Adrenal gland (tissue), 12 donors: Measurements from ENCODE around the gene FNDC11. TPM values are rescaled to one million over a fixed set of nuclear protein-coding genes. Genes with fewer than 3 reads are reported as not detected.

ENCODE experiments used
- DNase-seq, 7 donors: peaks; one replicate each; pipeline ENCODE4 v3.0.0-alpha.2; 2019 to 2020
- H3K27ac ChIP-seq, 5 donors: fragments of 200-600 bp; sonication (generic) in 4 of 5; 1 replicate in 3 of 5; 2 replicates in 2 of 5; pipeline versions ENCODE4 v1.5.1 to v1.8.0; 2016 to 2020; ENCODE audit warnings: mild to moderate bottlenecking in 1 of 5
- H3K27me3 ChIP-seq: fragments of 200-600 bp; 2 replicates; pipeline ENCODE4 v1.8.0; 2021
- H3K36me3 ChIP-seq, 2 donors: fragments of 200-600 bp; replicated peaks in 1 of 2; 1 replicate in 1 of 2; 2 replicates in 1 of 2; pipeline versions ENCODE4 v1.5.1 to v1.8.0; 2018 to 2022
- H3K4me1 ChIP-seq, 2 donors: fragments of 200-600 bp; replicated peaks in 1 of 2; 1 replicate in 1 of 2; 2 replicates in 1 of 2; pipeline versions ENCODE4 v1.5.1 to v1.8.0; 2018 to 2021
- H3K4me3 ChIP-seq, 4 donors: fragments of 200-600 bp; sonication (generic) in 3 of 4; one replicate each; pipeline ENCODE4 v1.5.1; 2016 to 2018
- H3K9me3 ChIP-seq, 3 donors: fragments of 200-600 bp; sonication (generic) in 1 of 3; replicated peaks in 1 of 3; 1 replicate in 2 of 3; 2 replicates in 1 of 3; pipeline versions ENCODE4 v1.5.1 to v1.8.0; 2016 to 2021
- CTCF ChIP-seq, 6 experiments: fragments of 450-650 bp in 4 of 6; fragments of 200-600 bp in 2 of 6; sonication (generic) in 1 of 6; IDR thresholded peaks; 1 replicate in 5 of 6; 2 replicates in 1 of 6; pipeline versions ENCODE4 v1.5.1 to v1.8.0; 2016 to 2021; ENCODE audit warnings: antibody characterized with exemption in 6 of 6, mild to moderate bottlenecking in 2 of 6, moderate library complexity in 1 of 6
- POLR2A ChIP-seq, 2 donors: fragments of 450-650 bp; IDR thresholded peaks; one replicate each; pipeline ENCODE4 v1.6.1; 2017; ENCODE audit warnings: antibody characterized with exemption in 2 of 2, mild to moderate bottlenecking in 2 of 2, moderate library complexity in 1 of 2
- WGBS, 4 donors: extraction: QIAGEN DNeasy Blood & Tissue Kit in 2 of 4; methylation state at CpG; one replicate each; pipeline versions ENCODE4 v1.1.5 to v1.1.7; 2013 to 2017; 5-methylcytosine and 5-hydroxymethylcytosine counted together
- intact Hi-C, 2 donors: fragments of 100-400 bp; cut with DNase I; formaldehyde crosslinking; loops; one replicate each; pipeline versions ENCODE4 v1.14.1 to v1.15.0; 2022 to 2023
- polyA plus RNA-seq, 3 donors: library from polyadenylated mRNA; stranded (reverse); fragments of 200-250 nt in 2 of 3; fragments of 350-450 nt in 1 of 3; fragmentation: Illumina TruSeq in 1 of 3; extraction: RNeasy Lipid Tissue Mini Kit (QIAGEN cat#74804) in 1 of 3; gene quantifications; one replicate each; pipeline ENCODE4 v1.2.3, GENCODE V29; 2013 to 2014
- total RNA-seq, 9 donors: library from RNA; depleted of rRNA in 4 of 9; stranded (reverse); fragments of >200 nt in 4 of 9; fragments of 120-200 nt in 1 of 9; fragmentation: NEBNext Ultra II Directional in 1 of 9; extraction: Animal tissue kit (Norgen Biotek cat#: 25700) in 1 of 9; gene quantifications; one replicate each; pipeline versions ENCODE4 v1.1.0 to v1.2.4, GENCODE V29; 2013 to 2023
- donor health status: healthy with polysubstance abuse.
- donor health status: Bipolar disorder and iron deficiency.
- donor health status: DM: yes; HTN: yes; CAD: no.
- donor health status: DM: no; HTN: no; CAD: no.
- donor health status: DM: no; HTN: no; CAD: no.
- donor health status: DM: yes; HTN: yes; CAD: no.

FNDC11 gene
- total and polyA plus RNA-seq, 12 donors = 0.20 to 0.83 (median 0.43) TPM; not detected in 4

DNA sequence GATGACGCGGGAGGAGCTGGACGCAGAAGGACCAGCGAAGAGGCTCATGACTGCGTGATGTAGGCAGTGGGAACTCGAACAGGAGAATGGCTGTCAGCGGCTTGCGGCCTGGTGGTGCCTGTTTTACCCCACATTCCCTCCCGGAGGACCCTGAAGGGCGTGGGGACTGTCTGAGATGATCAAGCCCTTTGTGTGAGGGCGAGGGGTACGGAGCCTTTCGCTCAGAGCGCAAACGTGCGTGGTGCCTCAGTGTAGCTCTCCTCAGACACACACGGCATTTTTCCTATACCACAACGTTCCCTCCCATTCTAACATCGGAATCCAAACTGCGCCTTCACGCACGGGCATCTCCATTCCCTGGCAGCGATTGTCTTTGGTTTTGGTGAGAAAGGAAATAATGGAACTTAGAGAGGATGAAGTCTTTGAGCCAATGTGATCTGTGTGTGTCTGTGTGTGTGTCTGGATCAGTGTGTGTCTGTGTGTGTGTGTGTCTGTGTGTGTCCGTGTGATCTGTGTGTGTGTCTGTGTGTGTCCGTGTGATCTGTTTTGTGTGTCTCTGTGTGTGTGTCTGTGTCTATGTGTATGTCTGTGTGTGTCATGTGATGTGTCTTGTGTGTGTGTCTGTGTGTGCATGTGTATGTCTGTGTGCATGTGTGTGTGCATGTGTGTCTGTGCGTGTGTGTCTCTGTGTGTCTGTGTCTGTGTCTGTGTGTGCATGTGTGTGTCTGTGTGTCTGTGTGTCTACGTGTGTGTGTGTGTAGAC lies 22.1 kb upstream of the FNDC11 start:
- Histone ChIP-seq H3K4me3 (no peak overlapping the region), H3K9me3 (no peaks in the 10 kb centered on the region), H3K4me1 (no peaks in the 10 kb centered on the region), H3K36me3 (no peaks in the 10 kb centered on the region), H3K27me3 (peaks cover 7% of the 10 kb centered on the region), H3K27ac (no peak overlapping the region)
- no peak for DNase-seq
- intact Hi-C loops = loop anchor here in 1 of 2 donors (10.0 kb wide), 1 partner anchor 333 kb away; the partner anchor contains the start of genes ABHD16B and TPD52L2
- WGBS, 4 donors = 76 to 82% (median 79%) methylated on average over 25 to 27 of the region's 27 CpGs
- TF ChIP-seq CTCF (IDR thresholded peaks at IDR 0.05) = no peak
- TF ChIP-seq POLR2A (IDR thresholded peaks at IDR 0.05) = no peak

GRCh38 chr20:63532449-63532971 lies 21.4 kb upstream of the FNDC11 start:
- 64 to 74% (median 72%) methylated on average over 11 to 24 of the region's 24 CpGs for WGBS, 4 donors
- TF ChIP-seq CTCF (IDR thresholded peaks at IDR 0.05) (no peak), POLR2A (IDR thresholded peaks at IDR 0.05) (no peak)
- H3K36me3 ChIP-seq = no peaks in the 10 kb centered on the region
- peaks cover 0 to 4% of the 10 kb centered on the region in 2 donors for H3K4me1 ChIP-seq
- H3K4me3 ChIP-seq = no peak overlapping the region
- intact Hi-C loops = loop anchor here in 1 of 2 donors (10.0 kb wide), 1 partner anchor 332 kb away; the partner anchor contains the start of genes ABHD16B and TPD52L2
- no peak for DNase-seq
- H3K27me3 ChIP-seq = peaks cover 7% of the 10 kb centered on the region
- H3K9me3 ChIP-seq = no peaks in the 10 kb centered on the region
- no peak overlapping the region for H3K27ac ChIP-seq

- Histone ChIP-seq H3K27ac (no peak overlapping the region), H3K27me3 (peaks cover 7% of the 10 kb centered on the region), H3K36me3 (no peaks in the 10 kb centered on the region), H3K9me3 (no peaks in the 10 kb centered on the region), H3K4me1 (peaks cover 0 to 7% of the 10 kb centered on the region in 2 donors), H3K4me3 (no peak overlapping the region)
- DNase-seq = no peak
- TF ChIP-seq POLR2A (IDR thresholded peaks at IDR 0.05) (no peak), CTCF (IDR thresholded peaks at IDR 0.05) (no peak)
- intact Hi-C loops = loop anchor here in 1 of 2 donors (10.0 kb wide), 1 partner anchor 331 kb away; the partner anchor contains the start of genes ABHD16B and TPD52L2
- 72 to 81% (median 78%) methylated on average over 4 to 14 of the region's 14 CpGs for WGBS, 4 donors
Observed at GRCh38 chr20:63533388-63533787, 20.6 kb upstream of the FNDC11 start.

DNA sequence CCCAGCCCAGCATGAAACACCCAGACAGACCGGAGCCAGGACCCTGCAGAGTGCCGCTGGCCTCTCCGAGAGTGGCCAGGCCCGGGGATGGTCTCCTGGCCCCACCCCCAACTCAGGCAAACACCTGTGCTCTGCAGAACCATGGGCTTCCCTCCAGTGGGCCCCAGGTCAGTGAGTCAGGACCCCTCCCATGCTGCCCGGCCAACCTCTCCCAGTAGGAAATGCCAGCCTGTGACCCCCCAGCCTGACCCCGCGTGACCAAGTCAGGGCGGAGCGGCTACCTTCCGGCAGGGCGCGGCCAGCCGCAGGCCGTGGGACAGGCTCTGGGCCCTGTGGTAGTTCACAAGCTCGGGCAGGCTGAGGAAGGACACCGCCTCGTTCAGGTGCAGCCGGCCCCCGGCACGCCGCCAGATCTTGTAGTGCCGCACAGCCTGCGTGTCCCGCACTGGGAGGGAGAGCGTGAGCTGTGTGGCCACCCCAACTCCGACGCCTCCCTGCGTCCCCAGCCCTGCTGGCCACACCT lies 20.0 kb upstream of the FNDC11 start:
- Histone ChIP-seq H3K4me1 (peaks cover 0 to 7% of the 10 kb centered on the region in 2 donors), H3K27ac (no peak overlapping the region), H3K9me3 (no peaks in the 10 kb centered on the region), H3K27me3 (peaks cover 7% of the 10 kb centered on the region), H3K4me3 (no peak overlapping the region), H3K36me3 (no peaks in the 10 kb centered on the region)
- DNase-seq = no peak
- intact Hi-C loops = loop anchor here in 1 of 2 donors (10.0 kb wide), 1 partner anchor 331 kb away; the partner anchor contains the start of genes ABHD16B and TPD52L2
- TF ChIP-seq CTCF (IDR thresholded peaks at IDR 0.05) = no peak
- no peak for TF ChIP-seq POLR2A (IDR thresholded peaks at IDR 0.05)
- WGBS, 4 donors = 60 to 83% (median 73%) methylated on average over 4 to 28 of the region's 28 CpGs
